ENCODE results near the gene G6PD.

G6PD gene

GRCh38 chrX:154487518-154488290, 58.9 kb downstream of the G6PD start:
- no peak for DNase-seq (ENCODE audit: low spot score)

- DNase-seq (ENCODE audit: low spot score), result peak; percentile 47
These were observed 60.0 kb downstream of the G6PD start, which contains the start of gene UBL4A for GRCh38 chrX:154486396-154487207. Gene UBL4A, minus strand, starts transcription at chrX:154486615. Its CDS starts 31 bp downstream, at chrX:154486584.

- peak; percentile 9 for DNase-seq (ENCODE audit: low spot score)
These were observed 60.6 kb downstream of the G6PD start for GRCh38 chrX:154486052-154486395.

- DNase-seq (ENCODE audit: low spot score), result no peak
These were observed 61.2 kb downstream of the G6PD start for GRCh38 chrX:154485150-154486051.

- no peak for DNase-seq (ENCODE audit: low spot score)
These were observed 62.1 kb downstream of the G6PD start for GRCh38 chrX:154484255-154485149.

- DNase-seq (ENCODE audit: low spot score), result no peak
These were observed 63.3 kb downstream of the G6PD start for GRCh38 chrX:154483325-154483724.

GRCh38 chrX:154482786-154483185, 63.9 kb downstream of the G6PD start:
- DNase-seq (ENCODE audit: low spot score), result no peak

- DNase-seq (ENCODE audit: low spot score), result no peak
These were observed 64.6 kb downstream of the G6PD start for GRCh38 chrX:154481911-154482601.

All from activated CD4-positive, alpha-beta T cell treated with anti-CD3 and anti-CD28 coated beads, Interleukin-2, Interleukin-4, amounts not matched to agents 100 ng/mL and 50 ng/mL, durations not matched to agents 16 hours and 8 hours (primary cell).